ENCODE results near the gene SFXN1.

DNA sequence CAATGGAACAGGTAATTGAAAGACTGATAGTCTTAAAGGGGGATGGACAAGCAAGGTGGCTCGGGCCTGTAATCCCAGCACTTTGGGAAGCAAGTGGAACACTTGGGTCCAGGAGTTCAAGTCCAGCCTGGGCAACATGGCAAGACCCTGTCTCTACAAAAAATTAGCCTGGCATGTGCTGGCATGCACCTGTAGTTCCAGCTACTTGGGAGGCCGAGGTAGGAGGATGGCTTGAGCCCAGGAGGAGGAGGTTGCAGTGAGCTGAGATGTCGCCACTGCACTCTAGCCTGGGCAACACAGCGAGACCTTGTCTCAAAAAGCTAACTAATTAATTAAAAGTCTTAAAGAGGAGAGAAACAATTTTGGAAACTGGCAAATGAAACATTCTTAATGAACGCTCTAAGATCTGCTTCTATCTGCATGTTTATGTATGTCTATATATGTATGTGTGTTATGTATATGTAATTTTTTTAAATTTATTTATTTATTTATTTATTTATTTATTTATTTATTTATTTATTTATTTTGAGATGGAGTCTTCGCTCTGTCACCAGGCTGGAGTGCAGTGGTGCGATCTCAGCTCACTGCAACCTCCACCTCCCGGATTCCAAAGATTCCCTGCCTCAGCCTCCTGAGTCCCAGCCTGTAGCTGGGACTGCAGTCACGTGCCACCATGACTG lies 80.6 kb downstream of the SFXN1 start:
- TF ChIP-seq, protein P1, sequence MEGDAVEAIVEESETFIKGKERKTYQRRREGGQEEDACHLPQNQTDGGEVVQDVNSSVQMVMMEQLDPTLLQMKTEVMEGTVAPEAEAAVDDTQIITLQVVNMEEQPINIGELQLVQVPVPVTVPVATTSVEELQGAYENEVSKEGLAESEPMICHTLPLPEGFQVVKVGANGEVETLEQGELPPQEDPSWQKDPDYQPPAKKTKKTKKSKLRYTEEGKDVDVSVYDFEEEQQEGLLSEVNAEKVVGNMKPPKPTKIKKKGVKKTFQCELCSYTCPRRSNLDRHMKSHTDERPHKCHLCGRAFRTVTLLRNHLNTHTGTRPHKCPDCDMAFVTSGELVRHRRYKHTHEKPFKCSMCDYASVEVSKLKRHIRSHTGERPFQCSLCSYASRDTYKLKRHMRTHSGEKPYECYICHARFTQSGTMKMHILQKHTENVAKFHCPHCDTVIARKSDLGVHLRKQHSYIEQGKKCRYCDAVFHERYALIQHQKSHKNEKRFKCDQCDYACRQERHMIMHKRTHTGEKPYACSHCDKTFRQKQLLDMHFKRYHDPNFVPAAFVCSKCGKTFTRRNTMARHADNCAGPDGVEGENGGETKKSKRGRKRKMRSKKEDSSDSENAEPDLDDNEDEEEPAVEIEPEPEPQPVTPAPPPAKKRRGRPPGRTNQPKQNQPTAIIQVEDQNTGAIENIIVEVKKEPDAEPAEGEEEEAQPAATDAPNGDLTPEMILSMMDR (conservative IDR thresholded peaks at IDR 0.05; ENCODE audit: low read depth, low read length) = no peak
- no peak for TF ChIP-seq MAZ (IDR thresholded peaks at IDR 0.05; ENCODE audit: borderline replicate concordance, low read depth, low read length)
- no peak for TF ChIP-seq POLR2A (IDR thresholded peaks at IDR 0.05; ENCODE audit: low read depth, low read length)
- TF ChIP-seq RAD21 (IDR thresholded peaks at IDR 0.05; ENCODE audit: low read length) = no peak
- TF ChIP-seq MAFK (IDR thresholded peaks at IDR 0.05; ENCODE audit: low read depth, low read length) = no peak
- TF ChIP-seq RCOR1 (IDR thresholded peaks at IDR 0.05; ENCODE audit: insufficient replicate concordance, low read length) = no peak
- no peak for TF ChIP-seq CEBPB (IDR thresholded peaks at IDR 0.05; ENCODE audit: low read depth, low read length)
- TF ChIP-seq SMC3 (IDR thresholded peaks at IDR 0.05; ENCODE audit: low read depth, low read length) = no peak
